ENCODE data around the gene EDEM3.
"Not testable (repeated sequence)": the region's sequence is repeated elsewhere in the genome, so short reads cannot be mapped to it uniquely, and the experiment has no call there.

EDEM3 gene

GRCh38 chr1:184789884-184790283 lies 35.2 kb upstream of the EDEM3 start:
- Mint-ChIP-seq H3K4me3 (no peak overlapping the region), H3K36me3 (ENCODE audit: low read depth) (no peaks in the 10 kb centered on the region), H3K27me3 (ENCODE audit: low read depth) (peaks cover 8% of the 10 kb centered on the region), H3K9me3 (peaks cover 5% of the 10 kb centered on the region), H3K27ac (no peak overlapping the region), H3K4me1 (peaks cover 8% of the 10 kb centered on the region)
- TF ChIP-seq CTCF (IDR thresholded peaks at IDR 0.05; ENCODE audit: unreplicated experiment in 3 of 3): no peak

- Mint-ChIP-seq H3K9me3 (peaks cover 12% of the 10 kb centered on the region), H3K27me3 (ENCODE audit: low read depth) (peaks cover 4% of the 10 kb centered on the region), H3K36me3 (ENCODE audit: low read depth) (no peaks in the 10 kb centered on the region), H3K4me3 (no peak overlapping the region), H3K4me1 (peaks cover 8% of the 10 kb centered on the region), H3K27ac (no peak overlapping the region)
- no peak for TF ChIP-seq CTCF (IDR thresholded peaks at IDR 0.05; ENCODE audit: unreplicated experiment in 3 of 3)
Measured at GRCh38 chr1:184788970-184789369, 34.3 kb upstream of the EDEM3 start.

- no peak for TF ChIP-seq CTCF (IDR thresholded peaks at IDR 0.05; ENCODE audit: unreplicated experiment in 3 of 3)
- Mint-ChIP-seq H3K9me3 (peaks cover 25% of the 10 kb centered on the region), H3K27ac (no peak overlapping the region), H3K27me3 (ENCODE audit: low read depth) (peaks cover 4% of the 10 kb centered on the region), H3K36me3 (ENCODE audit: low read depth) (no peaks in the 10 kb centered on the region), H3K4me1 (no peaks in the 10 kb centered on the region), H3K4me3 (no peak overlapping the region)
Measured at GRCh38 chr1:184785529-184785928, 30.9 kb upstream of the EDEM3 start.

- not testable (repeated sequence) for H3K36me3 Mint-ChIP-seq (ENCODE audit: low read depth); H3K27me3 Mint-ChIP-seq (ENCODE audit: low read depth); H3K4me1 Mint-ChIP-seq; H3K27ac Mint-ChIP-seq; H3K4me3 Mint-ChIP-seq
- H3K9me3 Mint-ChIP-seq: peaks cover 25% of the 10 kb centered on the region
Measured at GRCh38 chr1:184783723-184784122, 29.1 kb upstream of the EDEM3 start.

GRCh38 chr1:184781941-184782340 lies 27.3 kb upstream of the EDEM3 start:
- TF ChIP-seq CTCF (IDR thresholded peaks at IDR 0.05; ENCODE audit: unreplicated experiment in 3 of 3): no peak
- no peaks in the 10 kb centered on the region for H3K36me3 Mint-ChIP-seq (ENCODE audit: low read depth)

GRCh38 chr1:184775885-184776284 lies 21.2 kb upstream of the EDEM3 start:
- no peaks in the 10 kb centered on the region for H3K9me3 Mint-ChIP-seq
- no peak for TF ChIP-seq CTCF (IDR thresholded peaks at IDR 0.05; ENCODE audit: unreplicated experiment in 3 of 3)
- H3K36me3 Mint-ChIP-seq (ENCODE audit: low read depth): no peaks in the 10 kb centered on the region
- no peaks in the 10 kb centered on the region for H3K27me3 Mint-ChIP-seq (ENCODE audit: low read depth)
- no peak overlapping the region for H3K27ac Mint-ChIP-seq
- no peaks in the 10 kb centered on the region for H3K4me1 Mint-ChIP-seq
- H3K4me3 Mint-ChIP-seq: no peak overlapping the region

More at GRCh38 chr1:184781941-184782340, 27.3 kb upstream of the EDEM3 start:
- H3K4me1 Mint-ChIP-seq: no peaks in the 10 kb centered on the region
- H3K27ac Mint-ChIP-seq: no peak overlapping the region
- peaks cover 25% of the 10 kb centered on the region for H3K9me3 Mint-ChIP-seq
- H3K27me3 Mint-ChIP-seq (ENCODE audit: low read depth): no peaks in the 10 kb centered on the region
- H3K4me3 Mint-ChIP-seq: no peak overlapping the region

Measured in nephron (organoid).